Lower leg skin (tissue), 4 donors: Measurements from ENCODE around the gene ADARB2. TPM values are rescaled to one million over a fixed set of nuclear protein-coding genes. Genes with fewer than 3 reads are reported as not detected.

Experiments
- DNase-seq, 2 donors: peaks; one replicate each; pipeline ENCODE4 v3.0.0-alpha.2; 2019; ENCODE audit warnings: low spot score in 2 of 2
- H3K4me3 ChIP-seq: fragments of 200-600 bp; sonication (generic); 2 replicates; pipeline ENCODE4 v1.5.1; 2017; ENCODE audit warnings: mild to moderate bottlenecking, low read depth; ENCODE audit not compliant: poor library complexity, severe bottlenecking
- POLR2A ChIP-seq, 2 donors: fragments of 450-650 bp; IDR thresholded peaks; one replicate each; pipeline ENCODE4 v1.6.1; 2016 to 2017; ENCODE audit warnings: antibody characterized with exemption in 2 of 2, mild to moderate bottlenecking in 1 of 2, moderate library complexity in 1 of 2
- WGBS, 2 donors: methylation state at CpG; one replicate each; pipeline ENCODE4 v1.1.5; 2018; 5-methylcytosine and 5-hydroxymethylcytosine counted together
- intact Hi-C: fragments of 100-400 bp; cut with DNase I; formaldehyde crosslinking; loops from one replicate; pipeline ENCODE4 v1.15.0; 2023; ENCODE audit warnings: low total_unique reads
- total RNA-seq, 4 donors: library from RNA; depleted of rRNA; stranded (reverse); fragments of >200 nt; gene quantifications; one replicate each; pipeline ENCODE4 v1.1.0, GENCODE V29; 2016
- TF ChIP-seq, protein P1 (sequence below), 3 donors: fragments of 450-650 bp; IDR thresholded peaks; one replicate each; pipeline ENCODE4 v1.5.1; 2016; ENCODE audit warnings: antibody characterized with exemption in 3 of 3, mild to moderate bottlenecking in 3 of 3, moderate library complexity in 2 of 3

ADARB2 gene
- total RNA-seq, 4 donors from 2014 or later: 0.72 to 3.6 (median 1.8) TPM

GRCh38 chr10:1517684-1518083 lies 219.6 kb downstream of the ADARB2 start:
- peak in 1 of 2 donors; percentile 67 for DNase-seq
- intact Hi-C loops: no loop called here
- TF ChIP-seq, protein P1, sequence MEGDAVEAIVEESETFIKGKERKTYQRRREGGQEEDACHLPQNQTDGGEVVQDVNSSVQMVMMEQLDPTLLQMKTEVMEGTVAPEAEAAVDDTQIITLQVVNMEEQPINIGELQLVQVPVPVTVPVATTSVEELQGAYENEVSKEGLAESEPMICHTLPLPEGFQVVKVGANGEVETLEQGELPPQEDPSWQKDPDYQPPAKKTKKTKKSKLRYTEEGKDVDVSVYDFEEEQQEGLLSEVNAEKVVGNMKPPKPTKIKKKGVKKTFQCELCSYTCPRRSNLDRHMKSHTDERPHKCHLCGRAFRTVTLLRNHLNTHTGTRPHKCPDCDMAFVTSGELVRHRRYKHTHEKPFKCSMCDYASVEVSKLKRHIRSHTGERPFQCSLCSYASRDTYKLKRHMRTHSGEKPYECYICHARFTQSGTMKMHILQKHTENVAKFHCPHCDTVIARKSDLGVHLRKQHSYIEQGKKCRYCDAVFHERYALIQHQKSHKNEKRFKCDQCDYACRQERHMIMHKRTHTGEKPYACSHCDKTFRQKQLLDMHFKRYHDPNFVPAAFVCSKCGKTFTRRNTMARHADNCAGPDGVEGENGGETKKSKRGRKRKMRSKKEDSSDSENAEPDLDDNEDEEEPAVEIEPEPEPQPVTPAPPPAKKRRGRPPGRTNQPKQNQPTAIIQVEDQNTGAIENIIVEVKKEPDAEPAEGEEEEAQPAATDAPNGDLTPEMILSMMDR (IDR thresholded peaks at IDR 0.05): no peak
- no peak for TF ChIP-seq POLR2A (IDR thresholded peaks at IDR 0.05)
- WGBS, 2 donors: 88 to 92% methylated on average over 7 of the region's 7 CpGs
- H3K4me3 ChIP-seq: no peak overlapping the region

GRCh38 chr10:1516492-1517165 lies 220.7 kb downstream of the ADARB2 start:
- no peak for TF ChIP-seq POLR2A (IDR thresholded peaks at IDR 0.05)
- TF ChIP-seq, protein P1 (IDR thresholded peaks at IDR 0.05): no peak
- H3K4me3 ChIP-seq: no peak overlapping the region
- DNase-seq: peak in 1 of 2 donors; percentile 71
- intact Hi-C loops: no loop called here
- 77 to 79% methylated on average over 29 of the region's 29 CpGs for WGBS, 2 donors

DNA sequence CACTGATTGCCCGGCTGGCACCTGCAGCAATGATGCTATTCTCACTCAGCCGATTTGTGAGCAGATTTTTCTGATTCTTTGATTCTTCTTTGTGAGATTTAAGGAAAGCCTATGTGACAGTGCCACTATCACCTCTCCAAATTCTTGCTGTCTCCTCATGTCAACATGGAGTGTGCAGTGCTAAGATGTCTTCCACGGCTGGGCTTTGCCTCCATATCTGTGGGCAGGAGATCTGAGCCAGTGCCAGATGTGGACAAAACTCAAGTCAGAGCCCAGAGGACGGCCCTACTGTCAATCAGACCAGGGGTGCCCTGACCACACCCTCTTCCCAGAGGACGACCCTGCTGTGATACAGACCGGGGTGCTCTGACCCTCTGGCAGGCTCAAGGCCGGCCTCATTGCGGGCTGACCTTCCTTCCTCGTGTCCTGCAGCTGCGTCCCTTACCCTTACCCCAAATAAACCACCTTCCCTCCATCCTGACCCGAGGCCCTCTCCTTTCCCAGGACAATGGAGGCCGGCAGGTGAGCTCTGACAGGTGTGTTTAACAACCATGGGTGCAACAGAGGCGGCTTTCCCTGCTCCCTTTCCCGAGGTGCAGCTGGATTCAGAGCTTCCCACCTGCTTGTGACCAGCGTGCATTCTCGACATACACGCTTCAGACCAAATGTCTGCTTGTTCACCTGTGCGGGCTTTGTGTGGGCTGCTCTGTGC lies 221.4 kb downstream of the ADARB2 start:
- DNase-seq: peak in 1 of 2 donors; percentile 68
- H3K4me3 ChIP-seq: no peak overlapping the region

GRCh38 chr10:1515121-1515779 lies 222.1 kb downstream of the ADARB2 start:
- DNase-seq: peak in 1 of 2 donors; percentile 54
- intact Hi-C loops: no loop called here
- TF ChIP-seq, protein P1 (IDR thresholded peaks at IDR 0.05): no peak
- no peak for TF ChIP-seq POLR2A (IDR thresholded peaks at IDR 0.05)
- WGBS, 2 donors: 89 to 94% methylated on average over 12 to 14 of the region's 14 CpGs
- no peak overlapping the region for H3K4me3 ChIP-seq

More for the DNA sequence above, 221.4 kb downstream of the ADARB2 start:
- 84 to 86% methylated on average over 18 of the region's 18 CpGs for WGBS, 2 donors
- TF ChIP-seq, protein P1 (IDR thresholded peaks at IDR 0.05): no peak
- no peak for TF ChIP-seq POLR2A (IDR thresholded peaks at IDR 0.05)
- intact Hi-C loops: no loop called here

DNA sequence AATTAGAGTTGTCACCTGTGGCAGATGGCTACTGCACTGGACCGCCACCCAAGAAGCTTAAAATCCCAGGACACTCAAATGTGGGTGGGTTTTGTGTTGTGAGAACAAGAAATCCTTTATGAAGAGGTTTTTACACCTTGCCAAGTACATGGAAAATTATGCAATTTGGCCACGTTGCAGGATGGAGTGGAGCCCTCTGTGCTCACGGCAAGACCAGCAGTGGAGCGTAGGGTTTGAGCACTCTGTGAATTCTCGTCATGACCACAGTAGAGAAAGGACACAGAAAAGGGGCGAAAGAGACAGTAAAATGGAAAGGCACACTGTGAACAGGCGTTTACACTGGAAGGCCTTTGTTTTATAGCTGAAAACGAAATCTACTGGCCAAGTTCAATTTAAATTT lies 222.6 kb downstream of the ADARB2 start:
- TF ChIP-seq, protein P1 (IDR thresholded peaks at IDR 0.05): no peak
- TF ChIP-seq POLR2A (IDR thresholded peaks at IDR 0.05): no peak
- no peak overlapping the region for H3K4me3 ChIP-seq
- 60 to 72% methylated on average over 8 of the region's 8 CpGs for WGBS, 2 donors
- intact Hi-C loops: no loop called here
- no peak for DNase-seq
